Stimulated activated CD8-positive, alpha-beta memory T cell treated with anti-CD3 and anti-CD28 coated beads, Interleukin-15, amount 100 ng/mL, for 4 hours (primary cell): ENCODE results near the gene SIGLEC6.
"Not testable (repeated sequence)": the region's sequence is repeated elsewhere in the genome, so short reads cannot be mapped to it uniquely, and the experiment has no call there.

Source experiments
- DNase-seq, 2 donors: peaks; one replicate each; pipeline ENCODE4 v3.0.0-alpha.2; 2020; ENCODE audit warnings: low read depth in 2 of 2

SIGLEC6 gene

GRCh38 chr19:51509823-51510660 is 21.4 kb downstream of the SIGLEC6 start:
- DNase-seq, result no peak

GRCh38 chr19:51508059-51508733 is 23.3 kb downstream of the SIGLEC6 start:
- DNase-seq, result no peak

- no peak for DNase-seq
Observed at GRCh38 chr19:51507640-51508058, 23.8 kb downstream of the SIGLEC6 start.

- DNase-seq, result no peak
Observed at GRCh38 chr19:51507192-51507591, 24.3 kb downstream of the SIGLEC6 start.

- DNase-seq, result no peak
Observed at GRCh38 chr19:51505904-51506303, 25.6 kb downstream of the SIGLEC6 start.

- no peak for DNase-seq
Observed at GRCh38 chr19:51503896-51504295, 27.6 kb downstream of the SIGLEC6 start.

- no peak for DNase-seq
Observed at GRCh38 chr19:51503286-51503817, 28.1 kb downstream of the SIGLEC6 start.

GRCh38 chr19:51501594-51502263 is 29.7 kb downstream of the SIGLEC6 start, which contains the start of gene SIGLEC12:
Gene SIGLEC12 (minus strand): TSS chr19:51501800. CDS start chr19:51501733, 67 bp downstream.
- no peak for DNase-seq

- not testable (repeated sequence) for DNase-seq
Observed at GRCh38 chr19:51500931-51501330, 30.5 kb downstream of the SIGLEC6 start.

GRCh38 chr19:51497666-51498065 is 33.8 kb downstream of the SIGLEC6 start:
- DNase-seq, result no peak

- DNase-seq, result no peak
Observed at GRCh38 chr19:51493776-51494175, 37.7 kb downstream of the SIGLEC6 start.

- no peak for DNase-seq
Observed at GRCh38 chr19:51491586-51491985, 39.9 kb downstream of the SIGLEC6 start.

GRCh38 chr19:51490676-51491075 is 40.8 kb downstream of the SIGLEC6 start:
- no peak for DNase-seq

- peak in 1 of 2 donors; percentile 9 for DNase-seq
Observed at GRCh38 chr19:51489113-51489512, 42.4 kb downstream of the SIGLEC6 start.

- no peak for DNase-seq
Observed at GRCh38 chr19:51488491-51488890, 43.0 kb downstream of the SIGLEC6 start.

GRCh38 chr19:51485960-51486660 is 45.4 kb downstream of the SIGLEC6 start:
- no peak for DNase-seq

- DNase-seq, result no peak
Observed at GRCh38 chr19:51480590-51480989, 50.9 kb downstream of the SIGLEC6 start.

- DNase-seq, result peak in 1 of 2 donors; percentile 13
Observed at GRCh38 chr19:51479531-51480331, 51.7 kb downstream of the SIGLEC6 start.

GRCh38 chr19:51478381-51479234 is 52.9 kb downstream of the SIGLEC6 start, which contains the start of gene CEACAM18:
Gene CEACAM18 (plus strand): TSS chr19:51478539.
- no peak for DNase-seq

GRCh38 chr19:51477344-51477743 is 54.1 kb downstream of the SIGLEC6 start:
- no peak for DNase-seq
